Activated naive CD4-positive, alpha-beta T cell treated with anti-CD3 and anti-CD28 coated beads, Interleukin-2, amount 50 U/mL, for 72 hours (primary cell): ENCODE results near the gene CELF5. TPM values are rescaled to one million over a fixed set of nuclear protein-coding genes. Genes with fewer than 3 reads are reported as not detected.

Source experiments
- ATAC-seq, 2 donors: fragments of 150-1000 bp; cut with Tn5 transposase; 2 replicates each; pipeline ENCODE4 v1.10.0; 2021; ENCODE audit warnings: mild to moderate bottlenecking in 2 of 2, moderate library complexity in 2 of 2
- DNase-seq, 2 donors: peaks; one replicate each; pipeline ENCODE4 v3.0.0; 2021 to 2022; ENCODE audit warnings: low spot score in 2 of 2
- H3K27ac Mint-ChIP-seq, 2 donors: one replicate each; pipeline ENCODE4 v1.8.0; 2022; ENCODE audit warnings: mild to moderate bottlenecking in 2 of 2, mixed read lengths in 2 of 2
- H3K36me3 Mint-ChIP-seq, 2 donors: one replicate each; pipeline ENCODE4 v1.8.0; 2022; ENCODE audit warnings: mixed read lengths in 2 of 2
- H3K9me3 Mint-ChIP-seq, 2 donors: one replicate each; pipeline ENCODE4 v1.8.0; 2022; ENCODE audit warnings: mixed read lengths in 2 of 2
- total RNA-seq, 2 donors: library from RNA; stranded (reverse); gene quantifications; one replicate each; pipeline ENCODE4 v1.2.3, GENCODE V29; 2022

CELF5 gene
- total RNA-seq, 2 donors from 2014 or later = 0.66 TPM; not detected in 1

- H3K9me3 Mint-ChIP-seq = no peaks in the 10 kb centered on the region
- DNase-seq (no peak), ATAC-seq (no peak)
- peaks cover 0 to 7% of the 10 kb centered on the region in 2 donors for H3K36me3 Mint-ChIP-seq
- no peak overlapping the region for H3K27ac Mint-ChIP-seq
Observed at GRCh38 chr19:3272952-3273351, 48.5 kb downstream of the CELF5 start.

DNA sequence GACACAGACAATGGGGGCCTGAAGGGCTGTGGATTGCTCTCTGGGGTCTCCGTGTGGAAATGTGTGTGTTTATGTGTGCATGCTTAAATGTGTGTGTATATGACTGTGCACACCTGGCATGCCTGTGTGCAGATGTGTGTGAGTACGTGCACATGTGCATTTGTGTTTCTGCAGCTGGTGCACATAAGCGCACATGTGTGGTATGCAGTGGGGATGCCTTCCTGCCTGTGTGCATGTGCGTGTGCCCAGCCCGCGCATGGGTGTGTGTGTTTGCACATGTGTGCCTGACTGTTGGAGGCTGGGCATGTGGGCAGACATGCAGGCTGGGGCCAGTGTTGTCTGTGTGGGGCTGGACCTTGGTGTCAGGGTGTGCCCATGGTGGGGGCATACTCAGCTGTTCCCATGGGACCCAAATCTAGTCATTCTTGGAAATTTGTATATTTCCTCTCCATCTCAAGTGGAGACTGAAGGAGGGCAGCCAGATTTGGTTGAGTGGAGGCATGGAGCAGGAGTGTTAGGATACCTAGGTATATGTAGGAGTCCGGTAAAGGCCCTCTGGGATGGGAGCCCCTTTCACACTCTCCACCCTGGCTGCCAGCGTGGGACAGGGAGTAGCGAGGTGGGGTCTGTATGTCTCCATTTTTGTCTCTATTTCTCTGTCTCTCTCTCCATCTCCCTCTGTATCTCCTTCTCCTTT is 49.9 kb downstream of the CELF5 start:
- Mint-ChIP-seq H3K9me3 (no peaks in the 10 kb centered on the region), H3K27ac (no peak overlapping the region), H3K36me3 (peaks cover 0 to 7% of the 10 kb centered on the region in 2 donors)
- DNase-seq (no peak), ATAC-seq (no peak)

GRCh38 chr19:3274942-3275582 is 50.6 kb downstream of the CELF5 start:
- Mint-ChIP-seq H3K9me3 (no peaks in the 10 kb centered on the region), H3K27ac (peak overlapping the region; percentile 71 to 81), H3K36me3 (peaks cover 0 to 7% of the 10 kb centered on the region in 2 donors)
- DNase-seq (peak in 1 of 2 donors; percentile 67), ATAC-seq (peak; percentile 45 to 47)

- ATAC-seq = peak; percentile 83
- no peaks in the 10 kb centered on the region for H3K9me3 Mint-ChIP-seq
Observed at GRCh38 chr19:3275583-3276340, 51.3 kb downstream of the CELF5 start.

DNA sequence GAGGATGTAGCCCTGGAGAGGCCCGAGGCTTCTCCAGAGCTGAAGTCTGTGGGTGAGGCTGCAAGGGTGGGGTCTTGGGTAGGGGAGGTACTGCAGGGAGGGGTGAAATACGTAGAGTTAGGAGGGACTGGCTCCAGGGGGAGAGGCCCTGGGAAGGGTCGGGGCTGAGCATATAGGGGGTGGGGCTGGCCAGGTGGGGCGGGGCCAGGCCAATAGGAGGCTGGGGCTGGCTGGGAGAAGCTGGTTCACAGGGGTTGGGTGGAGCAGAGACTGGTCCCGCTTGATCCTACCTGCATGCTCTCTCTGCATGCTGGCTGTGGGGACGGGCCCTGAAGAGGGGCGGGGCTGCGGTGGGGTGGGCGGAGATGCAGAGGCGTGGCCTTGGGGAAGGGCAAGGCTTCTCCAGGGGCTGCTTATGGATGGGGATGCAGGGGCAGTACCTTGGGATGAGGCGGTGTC is 51.9 kb downstream of the CELF5 start:
- Mint-ChIP-seq H3K36me3 (peaks cover 0 to 7% of the 10 kb centered on the region in 2 donors), H3K9me3 (no peaks in the 10 kb centered on the region), H3K27ac (no peak overlapping the region)
- ATAC-seq = peak; percentile 42 to 55
- DNase-seq = peak in 1 of 2 donors; percentile 47

More at GRCh38 chr19:3275583-3276340, 51.3 kb downstream of the CELF5 start:
- peak; percentile 82 to 90 for DNase-seq
- Mint-ChIP-seq H3K36me3 (peaks cover 0 to 7% of the 10 kb centered on the region in 2 donors), H3K27ac (peak overlapping the region; percentile 71 to 81)

DNA sequence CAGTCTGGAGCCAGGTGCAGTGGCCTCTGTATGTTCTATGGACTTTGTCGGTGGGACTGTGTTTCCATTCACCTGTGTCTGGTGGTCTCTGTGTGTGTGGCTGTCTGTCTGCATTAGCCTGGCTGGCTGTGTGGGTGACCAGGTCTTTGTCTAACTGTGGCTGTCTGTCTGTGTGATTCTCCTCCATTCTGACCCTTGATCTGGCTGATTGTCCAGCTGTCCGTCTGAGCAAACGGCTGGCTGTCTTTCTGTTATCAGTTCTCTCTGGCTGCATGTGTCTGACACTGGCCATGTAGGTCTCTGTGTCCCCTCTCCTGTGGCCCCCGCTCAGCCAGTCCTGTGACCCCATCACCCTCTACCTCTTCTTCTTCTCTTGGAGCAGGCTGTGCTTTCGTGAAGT is 53.2 kb downstream of the CELF5 start:
- no peaks in the 10 kb centered on the region for H3K9me3 Mint-ChIP-seq
- ATAC-seq (no peak), DNase-seq (no peak)
- peaks cover 0 to 7% of the 10 kb centered on the region in 2 donors for H3K36me3 Mint-ChIP-seq
- H3K27ac Mint-ChIP-seq = no peak overlapping the region

DNA sequence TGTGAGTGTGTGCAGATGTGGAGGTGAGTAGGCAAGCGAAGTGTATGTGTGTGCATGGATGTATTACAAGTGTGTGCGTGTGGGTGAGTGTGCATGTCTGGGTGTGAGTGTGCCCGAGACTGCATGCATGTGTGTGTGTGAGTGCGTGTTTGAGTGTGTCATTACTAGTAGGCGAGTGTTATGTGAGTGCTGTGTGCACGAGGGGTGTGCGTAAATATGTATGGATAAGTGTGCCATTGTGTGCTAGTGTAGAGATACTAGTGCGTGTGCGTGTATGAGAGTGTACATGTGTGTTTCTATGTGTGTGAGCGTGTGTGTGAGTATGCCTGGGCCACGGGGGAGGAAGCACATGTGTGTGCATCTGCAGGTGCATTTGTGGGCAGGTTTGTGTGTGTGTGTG is 53.8 kb downstream of the CELF5 start:
- Mint-ChIP-seq H3K9me3 (no peaks in the 10 kb centered on the region), H3K36me3 (peaks cover 0 to 4% of the 10 kb centered on the region in 2 donors), H3K27ac (no peak overlapping the region)
- DNase-seq (no peak), ATAC-seq (no peak)

- DNase-seq (no peak), ATAC-seq (no peak)
- Mint-ChIP-seq H3K27ac (no peak overlapping the region), H3K9me3 (no peaks in the 10 kb centered on the region), H3K36me3 (no peaks in the 10 kb centered on the region)
Observed at GRCh38 chr19:3278749-3279148, 54.3 kb downstream of the CELF5 start.

DNA sequence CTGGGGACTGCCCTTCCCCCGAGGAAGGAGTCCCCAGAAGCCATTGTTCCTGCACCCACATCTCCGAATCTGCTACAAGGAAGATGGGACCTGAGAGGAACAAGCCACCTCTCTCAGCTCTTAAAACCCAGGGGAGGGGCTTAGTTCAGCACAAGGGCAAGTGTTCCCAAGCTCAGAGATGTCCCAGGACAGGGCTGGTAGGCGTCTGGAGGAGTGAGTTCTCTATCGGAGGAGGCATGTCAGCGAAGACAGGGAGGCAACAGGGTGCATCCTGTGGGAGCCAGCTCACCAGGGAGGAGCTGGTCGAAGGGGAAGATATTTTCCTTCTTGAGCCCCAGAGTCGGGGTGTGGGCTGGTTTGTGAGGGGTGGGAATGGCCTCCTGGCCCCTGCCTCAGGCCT is 54.8 kb downstream of the CELF5 start:
- no peaks in the 10 kb centered on the region for H3K36me3 Mint-ChIP-seq
- no peaks in the 10 kb centered on the region for H3K9me3 Mint-ChIP-seq
- no peak for ATAC-seq
- DNase-seq = no peak
- H3K27ac Mint-ChIP-seq = no peak overlapping the region

- no peak for ATAC-seq
- DNase-seq = no peak
- H3K27ac Mint-ChIP-seq = no peak overlapping the region
- H3K36me3 Mint-ChIP-seq = no peaks in the 10 kb centered on the region
- no peaks in the 10 kb centered on the region for H3K9me3 Mint-ChIP-seq
Observed at GRCh38 chr19:3281026-3281425, 56.6 kb downstream of the CELF5 start.

- Mint-ChIP-seq H3K9me3 (no peaks in the 10 kb centered on the region), H3K36me3 (no peaks in the 10 kb centered on the region), H3K27ac (no peak overlapping the region)
- ATAC-seq = no peak
- DNase-seq = no peak
Observed at GRCh38 chr19:3282155-3282554, 57.7 kb downstream of the CELF5 start.

GRCh38 chr19:3282564-3282963 is 58.1 kb downstream of the CELF5 start:
- no peak for ATAC-seq
- H3K27ac Mint-ChIP-seq = no peak overlapping the region
- H3K36me3 Mint-ChIP-seq = no peaks in the 10 kb centered on the region
- no peaks in the 10 kb centered on the region for H3K9me3 Mint-ChIP-seq
- no peak for DNase-seq

- DNase-seq (no peak), ATAC-seq (no peak)
- no peak overlapping the region for H3K27ac Mint-ChIP-seq
- no peaks in the 10 kb centered on the region for H3K9me3 Mint-ChIP-seq
- H3K36me3 Mint-ChIP-seq = no peaks in the 10 kb centered on the region
Observed at GRCh38 chr19:3283246-3283751, 58.8 kb downstream of the CELF5 start.

DNA sequence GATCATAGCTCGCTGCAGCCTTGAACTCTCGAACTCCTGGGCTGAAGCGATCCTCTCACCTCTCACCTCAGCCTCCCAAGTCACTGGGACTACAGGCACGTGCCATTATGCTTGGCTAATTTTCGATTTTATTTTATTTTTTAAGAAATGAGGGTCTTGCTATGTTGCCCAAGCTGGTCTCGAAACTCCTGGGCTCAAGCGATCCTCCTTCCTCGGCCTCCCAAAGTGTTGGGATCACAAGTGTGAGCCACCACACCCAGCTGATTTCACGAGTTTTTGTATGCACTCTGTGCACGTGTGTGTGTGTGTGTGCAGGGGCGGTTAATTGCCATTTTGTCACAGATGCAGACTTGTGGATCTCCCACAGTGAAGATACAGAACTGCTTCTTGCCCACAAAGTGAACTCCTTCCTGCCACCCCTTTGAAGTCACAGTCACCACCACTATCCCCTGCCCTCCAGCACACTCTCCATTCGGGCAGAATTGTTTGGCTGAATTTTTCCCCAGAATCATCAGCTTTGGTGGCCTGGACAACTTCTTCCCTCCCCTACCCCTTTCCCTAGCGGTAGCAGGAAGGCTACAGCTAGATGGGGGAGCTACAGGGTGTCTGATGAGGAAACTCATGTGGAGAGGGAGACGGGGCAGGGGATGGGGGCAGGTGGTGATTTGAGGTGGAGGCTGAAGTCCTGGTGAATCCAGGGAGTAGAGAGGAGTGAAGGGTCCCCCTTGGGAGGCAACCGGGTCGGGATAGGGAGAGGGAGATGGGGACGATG is 59.6 kb downstream of the CELF5 start:
- Mint-ChIP-seq H3K9me3 (no peaks in the 10 kb centered on the region), H3K27ac (no peak overlapping the region), H3K36me3 (no peaks in the 10 kb centered on the region)
- ATAC-seq (no peak), DNase-seq (no peak)

- H3K36me3 Mint-ChIP-seq = no peaks in the 10 kb centered on the region
- DNase-seq (peak; percentile 69 to 77), ATAC-seq (peak; percentile 85 to 89)
- H3K9me3 Mint-ChIP-seq = no peaks in the 10 kb centered on the region
- no peak overlapping the region for H3K27ac Mint-ChIP-seq
Observed at GRCh38 chr19:3284759-3285646, 60.5 kb downstream of the CELF5 start.
